Trophoblast cell (in vitro differentiated cells and primary cell): Measurements from ENCODE around the gene EPAS1.

Experiments used
- DNase-seq, 2 donors: peaks; one replicate each; pipeline ENCODE4 v3.0.0-alpha.2; 2016
- H2AFZ ChIP-seq: 2 replicates; pipeline ENCODE4 v1.6.1; 2013; ENCODE audit warnings: low read length, moderate library complexity, mild to moderate bottlenecking; ENCODE audit not compliant: insufficient read depth, poor library complexity
- H2AK5ac ChIP-seq: 2 replicates; pipeline ENCODE4 v1.6.1; 2013; ENCODE audit warnings: mild to moderate bottlenecking, low read length
- H2BK120ac ChIP-seq: 2 replicates; pipeline ENCODE4 v1.6.1; 2013; ENCODE audit warnings: low read length, mild to moderate bottlenecking, moderate library complexity; ENCODE audit not compliant: insufficient read depth, poor library complexity
- H2BK12ac ChIP-seq: 2 replicates; pipeline ENCODE4 v1.6.1; 2013; ENCODE audit warnings: mild to moderate bottlenecking, low read length, moderate library complexity
- H2BK5ac ChIP-seq: 2 replicates; pipeline ENCODE4 v1.6.1; 2013; ENCODE audit warnings: low read length, low read depth, moderate library complexity, mild to moderate bottlenecking; ENCODE audit not compliant: poor library complexity
- H3K14ac ChIP-seq: 2 replicates; pipeline ENCODE4 v1.6.1; 2013; ENCODE audit warnings: mild to moderate bottlenecking, low read length
- H3K18ac ChIP-seq: 2 replicates; pipeline ENCODE4 v1.6.1; 2013; ENCODE audit warnings: mild to moderate bottlenecking, low read length
- H3K23ac ChIP-seq: 2 replicates; pipeline ENCODE4 v1.6.1; 2013; ENCODE audit warnings: low read length
- H3K27ac ChIP-seq: 2 replicates; pipeline ENCODE4 v1.5.1; 2013; ENCODE audit warnings: low read depth, mild to moderate bottlenecking, inconsistent platforms, low read length, moderate library complexity
- H3K27me3 ChIP-seq: 2 replicates; pipeline ENCODE4 v1.6.1; 2013; ENCODE audit warnings: inconsistent platforms, mild to moderate bottlenecking, low read length, moderate library complexity; ENCODE audit not compliant: insufficient read depth
- H3K36me3 ChIP-seq, 2 experiments: 1 replicate in 1 of 2; 2 replicates in 1 of 2; pipeline ENCODE4 v1.6.1; 2013; ENCODE audit warnings: low read length in 2 of 2, mild to moderate bottlenecking in 2 of 2, moderate library complexity in 1 of 2; ENCODE audit not compliant: insufficient read depth in 2 of 2, control insufficient read depth in 1 of 2
- H3K4ac ChIP-seq: 2 replicates; pipeline ENCODE4 v1.6.1; 2013; ENCODE audit warnings: low read depth, mild to moderate bottlenecking, low read length, moderate library complexity
- H3K4me1 ChIP-seq, 2 experiments: 1 replicate in 1 of 2; 2 replicates in 1 of 2; pipeline ENCODE4 v1.6.1; 2013; ENCODE audit warnings: low read length in 2 of 2, mild to moderate bottlenecking in 2 of 2, moderate library complexity in 1 of 2; ENCODE audit not compliant: insufficient read depth in 2 of 2, control insufficient read depth in 1 of 2
- H3K4me2 ChIP-seq: 2 replicates; pipeline ENCODE4 v1.6.1; 2013; ENCODE audit warnings: inconsistent platforms, mild to moderate bottlenecking, low read length, moderate library complexity
- H3K4me3 ChIP-seq: 2 replicates; pipeline ENCODE4 v1.5.1; 2013; ENCODE audit warnings: mild to moderate bottlenecking, low read depth, low read length, inconsistent platforms
- H3K79me1 ChIP-seq: one replicate; pipeline ENCODE4 v1.6.1; 2013; ENCODE audit warnings: low read length
- H3K79me2 ChIP-seq: 2 replicates; pipeline ENCODE4 v1.6.1; 2013; ENCODE audit warnings: low read length, mild to moderate bottlenecking; ENCODE audit not compliant: control insufficient read depth, insufficient read depth, poor library complexity
- H3K9ac ChIP-seq: 2 replicates; pipeline ENCODE4 v1.6.1; 2013; ENCODE audit warnings: mild to moderate bottlenecking, low read length
- H3K9me3 ChIP-seq: 2 replicates; pipeline ENCODE4 v1.6.1; 2013; ENCODE audit warnings: low read depth, mild to moderate bottlenecking, control low read depth, inconsistent platforms, low read length; ENCODE audit not compliant: insufficient read depth
- H4K12ac ChIP-seq: 2 replicates; pipeline ENCODE4 v1.6.1; 2013; ENCODE audit warnings: low read depth, mild to moderate bottlenecking, low read length, moderate library complexity
- H4K8ac ChIP-seq: 2 replicates; pipeline ENCODE4 v1.6.1; 2013; ENCODE audit warnings: low read depth, mild to moderate bottlenecking, low read length, moderate library complexity
- H4K91ac ChIP-seq: one replicate; pipeline ENCODE4 v1.6.1; 2013; ENCODE audit warnings: low read depth, mild to moderate bottlenecking, low read length, moderate library complexity
- WGBS: extraction: QIAGEN DNeasy Blood & Tissue Kit; methylation state at CpG from one replicate; pipeline ENCODE4 v1.1.7; 2013; ENCODE audit warnings: missing lambda C conversion rate; ENCODE audit not compliant: insufficient read length, insufficient coverage; ENCODE audit errors: extremely low coverage; 5-methylcytosine and 5-hydroxymethylcytosine counted together

EPAS1 gene

DNA sequence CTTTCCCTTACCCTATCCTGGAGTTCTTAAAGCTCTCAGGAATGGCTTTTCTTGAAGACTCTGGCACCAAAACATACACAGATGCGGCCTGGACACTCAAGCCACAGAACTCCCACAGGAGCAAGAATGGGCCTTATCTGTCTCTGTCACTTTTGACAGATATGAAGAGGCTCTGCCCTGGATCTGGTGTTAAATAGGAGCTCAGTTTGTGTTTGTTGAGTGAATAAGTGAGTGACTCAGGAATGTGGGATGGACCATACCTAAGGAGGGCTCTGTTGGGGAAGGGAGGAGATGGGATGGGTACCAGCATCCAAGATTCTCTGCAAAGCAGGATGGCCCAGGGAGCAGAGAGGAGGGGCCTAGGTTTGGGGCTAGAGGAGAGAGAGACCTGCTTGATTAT is 33.9 kb upstream of the EPAS1 start:
- H2BK12ac ChIP-seq = no peak overlapping the region
- no peak overlapping the region for H2AK5ac ChIP-seq
- WGBS = no CpG with 5 or more reads among the region's 1 CpG
- H3K79me2 ChIP-seq = no peaks in the 10 kb centered on the region
- H3K18ac ChIP-seq = no peak overlapping the region
- H3K9me3 ChIP-seq = no peaks in the 10 kb centered on the region
- no peak overlapping the region for H4K91ac ChIP-seq
- H3K4ac ChIP-seq = no peak overlapping the region
- H3K27me3 ChIP-seq = no peaks in the 10 kb centered on the region
- H3K9ac ChIP-seq = peak overlapping the region; percentile 22
- no peak overlapping the region for H4K8ac ChIP-seq
- no peaks in the 10 kb centered on the region for H3K79me1 ChIP-seq
- peak in 1 of 2 donors; percentile 52 for DNase-seq
- no peak overlapping the region for H3K4me2 ChIP-seq
- H2BK120ac ChIP-seq = no peak overlapping the region
- H3K14ac ChIP-seq = no peak overlapping the region
- H3K27ac ChIP-seq = no peak overlapping the region
- H3K4me1 ChIP-seq = peaks cover 0 to 3% of the 10 kb centered on the region in 2 experiments
- no peak overlapping the region for H2AFZ ChIP-seq
- H3K4me3 ChIP-seq = no peak overlapping the region
- no peak overlapping the region for H4K12ac ChIP-seq
- no peak overlapping the region for H2BK5ac ChIP-seq
- H3K36me3 ChIP-seq = no peaks in the 10 kb centered on the region
- no peak overlapping the region for H3K23ac ChIP-seq

DNA sequence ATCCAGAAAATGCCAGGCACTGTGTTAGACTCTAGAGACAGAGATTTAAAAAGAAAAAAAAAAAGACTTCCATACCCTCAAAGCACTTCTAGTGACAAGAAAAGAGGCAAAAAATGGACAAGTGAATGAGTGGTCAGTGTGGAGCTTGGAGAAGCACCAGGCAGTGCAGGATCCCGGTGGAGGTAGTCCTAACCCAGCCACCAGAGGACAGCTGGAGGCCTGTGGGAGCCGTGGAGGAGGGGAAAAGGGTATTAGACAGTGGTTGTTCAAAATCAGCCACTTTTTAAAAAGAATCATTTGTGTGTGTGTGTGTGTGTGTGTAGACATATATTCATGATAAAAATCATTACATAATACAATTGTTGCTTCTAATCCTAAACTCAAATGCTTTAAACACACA is 32.8 kb upstream of the EPAS1 start:
- H3K79me1 ChIP-seq = no peaks in the 10 kb centered on the region
- no peaks in the 10 kb centered on the region for H3K36me3 ChIP-seq
- no peak overlapping the region for H2BK120ac ChIP-seq
- peaks cover 0 to 3% of the 10 kb centered on the region in 2 experiments for H3K4me1 ChIP-seq
- H4K12ac ChIP-seq = no peak overlapping the region
- H3K27me3 ChIP-seq = no peaks in the 10 kb centered on the region
- no peak overlapping the region for H3K27ac ChIP-seq
- H3K9me3 ChIP-seq = no peaks in the 10 kb centered on the region
- H4K8ac ChIP-seq = no peak overlapping the region
- no peak overlapping the region for H3K4ac ChIP-seq
- H2AK5ac ChIP-seq = no peak overlapping the region
- DNase-seq = no peak
- H2BK12ac ChIP-seq = no peak overlapping the region
- H3K4me2 ChIP-seq = no peak overlapping the region
- no peak overlapping the region for H3K9ac ChIP-seq
- H2AFZ ChIP-seq = no peak overlapping the region
- no peak overlapping the region for H3K14ac ChIP-seq
- no peak overlapping the region for H3K18ac ChIP-seq
- no peak overlapping the region for H4K91ac ChIP-seq
- WGBS = no CpG with 5 or more reads among the region's 2 CpGs
- H3K79me2 ChIP-seq = no peaks in the 10 kb centered on the region
- no peak overlapping the region for H3K23ac ChIP-seq
- no peak overlapping the region for H2BK5ac ChIP-seq
- H3K4me3 ChIP-seq = no peak overlapping the region

- H3K36me3 ChIP-seq = no peaks in the 10 kb centered on the region
- H3K9me3 ChIP-seq = no peaks in the 10 kb centered on the region
- WGBS = no CpG with 5 or more reads among the region's 5 CpGs
- no peak overlapping the region for H3K9ac ChIP-seq
- no peak overlapping the region for H3K4me2 ChIP-seq
- H2BK5ac ChIP-seq = no peak overlapping the region
- H2BK12ac ChIP-seq = no peak overlapping the region
- H3K79me2 ChIP-seq = no peaks in the 10 kb centered on the region
- H3K23ac ChIP-seq = no peak overlapping the region
- H3K14ac ChIP-seq = no peak overlapping the region
- no peak overlapping the region for H2AK5ac ChIP-seq
- no peak overlapping the region for H3K4ac ChIP-seq
- H3K18ac ChIP-seq = no peak overlapping the region
- no peak overlapping the region for H2AFZ ChIP-seq
- H3K27ac ChIP-seq = no peak overlapping the region
- H3K4me3 ChIP-seq = no peak overlapping the region
- H2BK120ac ChIP-seq = no peak overlapping the region
- no peak overlapping the region for H4K91ac ChIP-seq
- no peak overlapping the region for H4K12ac ChIP-seq
- H3K79me1 ChIP-seq = peaks cover 3% of the 10 kb centered on the region
- DNase-seq = no peak
- no peaks in the 10 kb centered on the region for H3K27me3 ChIP-seq
- H3K4me1 ChIP-seq = peaks cover 4 to 8% of the 10 kb centered on the region in 2 experiments
- no peak overlapping the region for H4K8ac ChIP-seq
These were observed 31.1 kb upstream of the EPAS1 start for GRCh38 chr2:46266134-46266533.

DNA sequence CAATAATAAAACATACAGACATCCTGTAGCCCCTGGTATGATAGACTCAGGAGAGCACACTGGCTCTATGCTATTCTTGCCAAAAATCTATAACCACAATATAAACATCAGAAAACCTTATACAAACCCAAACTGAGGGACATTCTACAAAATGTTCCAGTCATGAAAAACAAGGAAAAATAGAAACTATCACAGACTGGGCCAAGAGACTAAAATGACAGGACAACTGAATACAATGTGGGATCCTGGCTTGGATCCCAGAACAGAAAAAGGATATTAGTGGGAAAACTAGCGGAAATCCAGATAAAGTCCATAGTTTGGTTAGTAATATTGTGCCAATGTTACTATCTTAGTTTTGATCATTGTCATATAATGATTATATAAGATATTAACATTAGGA is 29.6 kb upstream of the EPAS1 start:
- Histone ChIP-seq H3K14ac (no peak overlapping the region), H3K79me2 (no peaks in the 10 kb centered on the region), H3K4me2 (no peak overlapping the region), H2BK5ac (no peak overlapping the region), H3K4ac (no peak overlapping the region), H3K4me3 (no peak overlapping the region), H2BK120ac (no peak overlapping the region), H4K12ac (no peak overlapping the region), H4K91ac (no peak overlapping the region), H2AK5ac (no peak overlapping the region), H2AFZ (no peak overlapping the region), H3K79me1 (peaks cover 3% of the 10 kb centered on the region), H3K27me3 (no peaks in the 10 kb centered on the region), H4K8ac (no peak overlapping the region), H3K23ac (no peak overlapping the region), H3K18ac (no peak overlapping the region), H3K9me3 (no peaks in the 10 kb centered on the region), H3K9ac (no peak overlapping the region), H3K36me3 (no peaks in the 10 kb centered on the region), H3K27ac (no peak overlapping the region), H3K4me1 (peaks cover 4 to 5% of the 10 kb centered on the region in 2 experiments), H2BK12ac (no peak overlapping the region)
- no CpG with 5 or more reads among the region's 1 CpG for WGBS
- DNase-seq = no peak
